GM18498 (cell line): ENCODE measurements around the gene LINC00632.

Source experiments
- ATAC-seq: cut with Tn5 transposase; IDR thresholded peaks from one replicate; pipeline ENCODE4 v1.9.1; 2021; ENCODE audit warnings: mild to moderate bottlenecking, moderate library complexity; ENCODE audit not compliant: unreplicated experiment

LINC00632 gene

DNA sequence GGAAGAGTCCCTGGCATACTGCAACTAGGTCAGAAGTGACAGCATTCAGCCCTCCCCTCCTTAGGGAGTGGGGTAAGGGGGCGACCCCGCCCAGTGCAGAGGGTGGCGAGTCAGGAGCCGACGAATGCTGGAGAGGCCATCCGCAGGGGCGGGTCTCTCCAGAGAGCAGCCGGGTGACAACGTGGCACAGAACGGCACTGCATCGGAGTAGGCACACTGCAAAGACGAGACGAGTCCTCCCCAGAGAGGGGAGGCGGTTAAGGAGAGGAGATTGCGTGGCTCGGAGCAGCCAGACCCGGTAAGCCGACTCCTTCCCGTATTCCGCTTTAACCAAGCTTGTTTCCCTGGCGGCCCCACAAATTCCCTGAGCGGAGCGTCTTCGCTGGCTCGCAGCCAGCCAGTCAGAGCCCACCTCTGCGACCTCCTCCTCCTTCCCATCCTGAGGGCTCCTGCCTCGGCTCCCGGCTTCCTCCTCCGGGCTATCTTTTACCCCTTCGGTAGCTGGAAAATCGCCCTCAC lies 54.9 kb downstream of the LINC00632 start:
- ATAC-seq: no peak

GRCh38 chrX:140765043-140765784 lies 55.7 kb downstream of the LINC00632 start:
- no peak for ATAC-seq

DNA sequence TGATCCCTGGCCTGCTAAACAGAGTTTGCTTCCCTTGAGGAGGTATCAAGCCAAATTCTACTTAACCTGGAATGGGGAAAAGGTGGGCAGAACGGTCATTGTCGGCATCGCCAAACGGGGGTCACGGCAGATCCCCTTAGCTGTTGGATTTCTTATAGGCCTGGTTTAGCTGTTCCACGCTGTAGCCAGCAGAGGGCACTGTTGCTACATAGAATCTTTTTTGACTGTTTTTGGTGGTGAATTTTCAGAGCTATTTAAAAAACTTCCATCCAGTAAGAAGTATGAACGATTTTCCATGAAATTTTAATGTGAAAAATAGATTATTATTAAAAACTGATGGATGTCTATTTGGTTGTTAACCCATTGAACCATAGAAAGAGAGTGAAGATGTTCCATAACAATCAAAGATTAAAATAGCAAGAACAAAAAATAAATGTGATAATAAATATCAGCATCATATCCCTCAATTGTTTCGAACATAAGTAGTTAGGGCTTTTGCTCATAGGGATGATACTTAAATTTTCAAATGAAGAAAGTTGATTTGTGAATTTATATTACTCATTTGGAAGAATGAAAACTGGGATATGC lies 56.6 kb downstream of the LINC00632 start:
- no peak for ATAC-seq

GRCh38 chrX:140767646-140768045 lies 58.1 kb downstream of the LINC00632 start:
- ATAC-seq: no peak

GRCh38 chrX:140775211-140775610 lies 65.7 kb downstream of the LINC00632 start:
- ATAC-seq: no peak

GRCh38 chrX:140776320-140776719 lies 66.8 kb downstream of the LINC00632 start:
- no peak for ATAC-seq

DNA sequence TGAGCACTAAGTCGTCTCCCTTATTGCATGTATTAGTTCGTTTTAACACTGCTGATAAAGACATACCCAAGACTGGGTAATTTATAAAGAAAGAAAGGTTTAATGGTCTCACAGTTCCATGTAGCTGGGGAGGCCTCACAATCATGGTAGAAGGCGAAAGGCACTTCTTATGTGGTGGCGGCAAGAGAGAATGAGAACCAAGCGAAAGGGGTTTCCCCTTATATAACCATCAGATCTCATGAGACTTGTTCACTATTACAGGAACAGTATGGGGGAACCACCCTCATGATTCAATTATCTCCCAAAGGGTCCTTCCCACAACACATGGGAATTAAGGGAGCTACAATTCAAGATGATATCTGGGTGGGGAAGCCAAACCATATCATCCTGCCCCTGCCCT lies 85.1 kb downstream of the LINC00632 start:
- no peak for ATAC-seq

DNA sequence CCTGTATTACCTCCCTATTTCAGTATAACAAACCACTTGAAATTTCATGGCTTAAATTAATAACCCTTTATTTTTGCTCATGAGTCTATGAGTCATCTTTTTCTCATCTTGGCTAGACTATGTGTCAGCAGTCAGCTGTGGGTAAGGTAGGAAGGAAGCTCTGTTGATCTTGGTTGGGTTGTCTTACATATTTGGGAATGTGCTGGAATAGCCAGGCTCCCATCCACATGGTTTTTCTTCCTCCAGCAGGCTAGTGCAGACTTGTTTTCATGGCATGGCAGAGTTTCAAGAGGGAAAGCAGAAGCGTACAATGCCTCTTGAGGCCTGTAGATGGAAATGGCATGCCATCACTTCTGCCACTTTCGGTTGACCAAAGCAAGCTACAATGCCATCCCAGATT lies 89.7 kb downstream of the LINC00632 start:
- no peak for ATAC-seq

GRCh38 chrX:140804292-140804691 lies 94.7 kb downstream of the LINC00632 start:
- ATAC-seq: no peak

- no peak for ATAC-seq
Measured at GRCh38 chrX:140815868-140816267, 106.3 kb downstream of the LINC00632 start.

- ATAC-seq: no peak
Measured at GRCh38 chrX:140817943-140818342, 108.4 kb downstream of the LINC00632 start.

- no peak for ATAC-seq
Measured at GRCh38 chrX:140821280-140821679, 111.7 kb downstream of the LINC00632 start.

DNA sequence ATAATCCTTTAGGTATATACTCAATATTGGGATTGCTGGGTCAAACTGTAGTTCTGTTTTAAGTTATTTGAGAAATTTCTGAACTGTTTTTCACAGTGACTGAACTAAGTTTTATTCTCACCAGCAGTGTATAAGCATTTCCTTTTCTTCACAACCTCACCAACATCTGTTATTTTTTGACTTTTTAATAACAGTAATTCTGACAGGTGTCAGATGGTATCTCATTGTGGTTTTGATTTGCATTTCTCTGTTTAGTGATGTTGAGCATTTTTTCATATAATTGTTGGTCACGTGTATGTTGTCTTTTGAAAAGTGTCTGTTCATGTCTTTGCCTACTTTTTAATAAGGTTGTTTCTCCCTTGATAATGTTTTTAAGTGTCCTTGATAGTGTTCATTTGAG lies 112.6 kb downstream of the LINC00632 start:
- ATAC-seq: no peak

DNA sequence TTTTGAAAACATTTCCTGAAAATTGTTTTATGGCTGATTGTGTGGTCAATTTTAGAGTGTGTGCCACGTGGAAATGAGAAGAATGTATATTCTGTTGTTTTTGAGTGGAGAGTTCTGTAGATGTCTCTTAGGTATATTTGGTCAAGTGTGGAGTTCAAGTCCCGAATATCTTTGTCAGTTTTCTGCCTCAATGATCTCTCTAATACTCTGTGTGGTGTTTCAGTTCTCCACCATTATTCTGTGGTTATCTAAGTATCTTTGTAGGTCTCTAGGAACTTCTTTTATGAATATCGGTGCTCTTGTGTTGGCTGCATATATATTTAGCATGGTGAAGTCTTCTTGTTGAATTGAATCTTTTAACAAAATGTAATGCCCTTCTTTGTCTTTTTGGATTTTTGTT lies 113.3 kb downstream of the LINC00632 start:
- no peak for ATAC-seq

DNA sequence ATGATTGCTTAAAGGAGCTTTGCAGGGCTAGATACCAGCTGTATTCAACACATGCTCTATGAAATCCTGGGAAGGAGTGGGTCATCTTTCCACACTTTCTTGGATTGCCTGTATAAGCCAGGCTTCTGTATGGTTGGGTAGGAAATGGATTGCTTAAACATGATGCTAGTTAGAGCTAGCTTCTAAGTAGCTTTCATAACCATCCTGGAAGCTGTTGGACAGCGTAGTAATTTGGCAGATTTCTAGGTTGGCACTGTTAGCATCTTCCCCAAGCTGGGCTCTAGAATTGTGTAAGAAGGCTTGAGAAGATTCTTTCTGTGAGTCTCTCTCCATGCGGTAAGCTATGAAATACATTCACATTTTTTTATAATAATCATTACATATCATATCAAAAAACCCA lies 127.3 kb downstream of the LINC00632 start:
- ATAC-seq: no peak
